SK-N-SH (cell line): Measurements from ENCODE around the gene CSRP2. TPM values are rescaled to one million over a fixed set of nuclear protein-coding genes. Genes with fewer than 3 reads are reported as not detected.
A peak's percentile ranks its signal among the peaks of the same experiment; 100 is the strongest.

Experiments used
- CTCF ChIA-PET: fragments of 300-600, 350-600 bp; formaldehyde crosslinking; extraction: SDS; loops from one replicate; lab custom pipeline; 2021; lab: Yijun Ruan, JAX
- POLR2A ChIA-PET: fragments of 350-600 bp; sonication (Branson Sonifier 250); formaldehyde crosslinking; extraction: SDS; loops from one replicate; lab custom pipeline; 2020; ENCODE audit warnings: antibody characterized with exemption, inconsistent platforms; lab: Yijun Ruan, JAX
- DNase-seq: peaks from one replicate; pipeline ENCODE4 v3.0.0; 2012
- H2AFZ ChIP-seq: fragments of 200-600 bp; sonication (generic); 2 replicates; pipeline ENCODE4 v1.8.1; 2016; ENCODE audit warnings: antibody characterized with exemption, mild to moderate bottlenecking, low read depth
- H3F3A ChIP-seq: fragments of 200-600 bp; sonication (generic); replicated peaks from 2 replicates; pipeline ENCODE3; 2016; ENCODE audit warnings: antibody characterized with exemption, mild to moderate bottlenecking; ENCODE audit not compliant: insufficient read depth
- H3K27ac ChIP-seq, 2 experiments: fragments of 200-500 bp in 1 of 2; fragments of 200-600 bp in 1 of 2; sonication (Bioruptor generic) in 1 of 2; sonication (generic), shearing (Covaris generic) in 1 of 2; 2 replicates each; pipeline versions ENCODE4 v1.5.1 to v1.6.1; 2014 to 2016; ENCODE audit warnings: low read depth in 2 of 2, inconsistent platforms in 1 of 2, low read length in 1 of 2, mild to moderate bottlenecking in 1 of 2, mixed read lengths in 1 of 2
- H3K27me3 ChIP-seq: fragments of 200-600 bp; sonication (generic), shearing (Covaris generic); 2 replicates; pipeline ENCODE4 v1.6.1; 2016; ENCODE audit warnings: mixed run types; ENCODE audit not compliant: insufficient read depth
- H3K36me3 ChIP-seq, 2 experiments: fragments of 200-500 bp in 1 of 2; fragments of 200-600 bp in 1 of 2; sonication (Bioruptor generic) in 1 of 2; sonication (generic) in 1 of 2; replicated peaks in 1 of 2; 2 replicates each; pipeline versions ENCODE3 to v1.5.1; 2014 to 2016; ENCODE audit warnings: low read length in 1 of 2, mild to moderate bottlenecking in 1 of 2; ENCODE audit not compliant: insufficient read depth in 2 of 2, control insufficient read depth in 1 of 2
- H3K4me1 ChIP-seq, 2 experiments: fragments of 200-500 bp in 1 of 2; fragments of 200-600 bp in 1 of 2; sonication (Bioruptor generic) in 1 of 2; sonication (generic), shearing (Covaris generic) in 1 of 2; 2 replicates each; pipeline versions ENCODE4 v1.5.1 to v1.6.1; 2014 to 2016; ENCODE audit warnings: low read depth in 1 of 2, low read length in 1 of 2, mixed run types in 1 of 2; ENCODE audit not compliant: insufficient read depth in 2 of 2, control insufficient read depth in 1 of 2
- H3K4me2 ChIP-seq: fragments of 200-600 bp; sonication (generic), shearing (Covaris generic); 2 replicates; pipeline ENCODE4 v1.6.1; 2017; ENCODE audit warnings: mixed run types
- H3K4me3 ChIP-seq, 2 experiments: fragments of 200-500 bp in 1 of 2; fragments of 200-600 bp in 1 of 2; sonication (Bioruptor generic) in 1 of 2; sonication (generic), shearing (Covaris generic) in 1 of 2; 2 replicates each; pipeline versions ENCODE4 v1.5.1 to v1.8.1; 2014 to 2016; ENCODE audit warnings: low read depth in 2 of 2, inconsistent platforms in 1 of 2, low read length in 1 of 2, mild to moderate bottlenecking in 1 of 2, mixed read lengths in 1 of 2, moderate library complexity in 1 of 2
- H3K79me2 ChIP-seq: fragments of 200-600 bp; sonication (generic); 2 replicates; pipeline ENCODE4 v1.8.1; 2017; ENCODE audit warnings: mild to moderate bottlenecking; ENCODE audit not compliant: insufficient read depth
- H3K9ac ChIP-seq: fragments of 200-600 bp; sonication (generic); 2 replicates; pipeline ENCODE4 v1.6.1; 2017; ENCODE audit warnings: mixed run types
- H3K9me2 ChIP-seq: fragments of 200-600 bp; sonication (generic); 2 replicates; pipeline ENCODE4 v1.6.1; 2017; ENCODE audit warnings: mixed run types
- H3K9me3 ChIP-seq: fragments of 200-600 bp; sonication (generic); 2 replicates; pipeline ENCODE4 v1.6.1; 2017; ENCODE audit warnings: mixed run types, mild to moderate bottlenecking, moderate library complexity
- H4K20me1 ChIP-seq: fragments of 200-600 bp; sonication (generic); 2 replicates; pipeline ENCODE4 v1.6.1; 2017; ENCODE audit warnings: mild to moderate bottlenecking, mixed run types; ENCODE audit not compliant: insufficient read depth
- GATA2 ChIP-seq: sonication (generic); formaldehyde crosslinking; IDR thresholded peaks from 2 replicates; pipeline ENCODE4 v1.5.0; 2020; ENCODE audit warnings: mild to moderate bottlenecking, missing genetic modification reagents
- MXI1 ChIP-seq: IDR thresholded peaks from 2 replicates; pipeline ENCODE4 v1.6.1; 2012; ENCODE audit warnings: mild to moderate bottlenecking, low read depth, low read length, improper control_type of control experiment
- NRF1 ChIP-seq: IDR thresholded peaks from 2 replicates; pipeline ENCODE4 v1.6.1; 2012; ENCODE audit warnings: low read depth, mild to moderate bottlenecking, low read length
- POLR2AphosphoS5 ChIP-seq: IDR thresholded peaks from 2 replicates; pipeline ENCODE4 v1.6.1; 2012; ENCODE audit warnings: low read depth, low read length
- RAD21 ChIP-seq: IDR thresholded peaks from 2 replicates; pipeline ENCODE4 v1.6.1; 2012; ENCODE audit warnings: mild to moderate bottlenecking, low read length
- RXRA ChIP-seq: IDR thresholded peaks from 2 replicates; pipeline ENCODE4 v1.4.0; 2012; ENCODE audit warnings: low read depth, mild to moderate bottlenecking, borderline replicate concordance
- TAF1 ChIP-seq: IDR thresholded peaks from 2 replicates; pipeline ENCODE4 v1.6.1; 2012; ENCODE audit warnings: low read depth, mild to moderate bottlenecking, low read length, moderate library complexity, borderline replicate concordance
- YY1 ChIP-seq: IDR thresholded peaks from 2 replicates; pipeline ENCODE4 v1.4.0; 2012; ENCODE audit warnings: low read depth, mild to moderate bottlenecking
- WGBS: methylation state at CpG from one replicate; pipeline ENCODE4 v1.1.6; 2017; ENCODE audit warnings: low lambda C conversion rate; 5-methylcytosine and 5-hydroxymethylcytosine counted together
- polyA plus RNA-seq, 3 experiments: library from polyadenylated mRNA; depleted of rRNA; stranded (reverse); fragments of >200 nt; gene quantifications; 2 replicates each; pipeline ENCODE4 v1.2.3, GENCODE V29; 2012
- TF ChIP-seq, protein P1 (sequence below): IDR thresholded peaks from 2 replicates; pipeline ENCODE4; 2012
- TF ChIP-seq, protein P2 (sequence below): fragments of 150-350 bp; IDR thresholded peaks from 2 replicates; pipeline ENCODE4 v1.6.1; 2017; ENCODE audit warnings: antibody characterized with exemption, low read length, low read depth, borderline replicate concordance
- TF ChIP-seq, protein P3 (sequence below): IDR thresholded peaks from 2 replicates; pipeline ENCODE4 v1.4.0; 2012; ENCODE audit warnings: low read depth, borderline replicate concordance
- TF ChIP-seq, protein P4 (sequence below): IDR thresholded peaks from 2 replicates; pipeline ENCODE4 v1.4.0; 2012; ENCODE audit warnings: low read depth, borderline replicate concordance
- TF ChIP-seq, protein P5 (sequence below): fragments of 200-600 bp; sonication (generic); IDR thresholded peaks from 2 replicates; pipeline ENCODE4 v1.6.1; 2017; ENCODE audit warnings: antibody characterized with exemption, mild to moderate bottlenecking, moderate library complexity

The CSRP2 gene
- polyA plus RNA-seq, 1 of the 3 experiments (the other 2 are of a cell fraction), result 87.6 TPM

DNA sequence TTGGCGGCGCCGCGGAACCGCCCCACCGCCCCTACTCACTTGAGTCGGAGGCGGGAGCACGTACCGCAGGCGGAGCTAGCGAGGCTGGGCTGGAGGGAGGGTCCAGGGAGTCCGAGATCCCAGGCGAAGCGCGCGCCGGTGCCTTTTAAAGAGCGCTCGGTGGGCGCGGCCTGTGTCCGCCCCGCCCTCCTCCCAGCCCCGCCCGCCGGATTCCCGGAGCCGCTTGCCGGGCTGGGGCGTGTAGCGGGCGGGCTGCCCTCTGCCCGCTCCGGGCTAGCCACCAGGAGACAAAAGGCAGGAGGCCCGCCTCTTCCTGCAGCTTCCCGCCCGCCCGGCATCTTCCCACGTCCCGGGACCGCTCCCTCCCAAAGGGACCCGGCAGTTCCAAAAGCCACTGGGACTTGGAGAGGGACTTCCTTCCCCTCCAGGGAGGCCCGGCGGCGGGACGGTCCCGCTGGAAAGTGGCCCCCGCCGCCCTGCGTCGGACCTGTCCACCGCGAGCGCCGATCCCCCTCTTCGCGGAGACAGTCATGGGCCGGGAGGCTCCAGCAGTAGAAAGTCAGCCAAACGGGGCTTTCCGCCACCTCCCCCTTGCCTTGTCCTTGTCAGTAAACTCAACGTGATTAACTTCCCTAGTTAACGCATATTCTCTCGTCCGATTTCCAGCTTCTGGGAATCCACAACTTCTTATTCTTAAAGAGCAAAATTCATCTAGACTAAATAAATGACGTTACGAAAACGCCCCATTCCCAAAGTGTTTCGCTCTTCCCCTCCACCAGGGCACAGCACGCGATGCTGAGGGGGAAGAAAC is at the start of gene CSRP2 (continued):
- TF ChIP-seq, protein P1, sequence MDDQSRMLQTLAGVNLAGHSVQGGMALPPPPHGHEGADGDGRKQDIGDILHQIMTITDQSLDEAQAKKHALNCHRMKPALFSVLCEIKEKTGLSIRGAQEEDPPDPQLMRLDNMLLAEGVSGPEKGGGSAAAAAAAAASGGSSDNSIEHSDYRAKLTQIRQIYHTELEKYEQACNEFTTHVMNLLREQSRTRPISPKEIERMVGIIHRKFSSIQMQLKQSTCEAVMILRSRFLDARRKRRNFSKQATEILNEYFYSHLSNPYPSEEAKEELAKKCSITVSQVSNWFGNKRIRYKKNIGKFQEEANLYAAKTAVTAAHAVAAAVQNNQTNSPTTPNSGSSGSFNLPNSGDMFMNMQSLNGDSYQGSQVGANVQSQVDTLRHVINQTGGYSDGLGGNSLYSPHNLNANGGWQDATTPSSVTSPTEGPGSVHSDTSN, result no peak; the same call in 1 of the 2 replicates
- TF ChIP-seq, protein P2, sequence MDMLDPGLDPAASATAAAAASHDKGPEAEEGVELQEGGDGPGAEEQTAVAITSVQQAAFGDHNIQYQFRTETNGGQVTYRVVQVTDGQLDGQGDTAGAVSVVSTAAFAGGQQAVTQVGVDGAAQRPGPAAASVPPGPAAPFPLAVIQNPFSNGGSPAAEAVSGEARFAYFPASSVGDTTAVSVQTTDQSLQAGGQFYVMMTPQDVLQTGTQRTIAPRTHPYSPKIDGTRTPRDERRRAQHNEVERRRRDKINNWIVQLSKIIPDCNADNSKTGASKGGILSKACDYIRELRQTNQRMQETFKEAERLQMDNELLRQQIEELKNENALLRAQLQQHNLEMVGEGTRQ, result no peak
- TF ChIP-seq, protein P3, sequence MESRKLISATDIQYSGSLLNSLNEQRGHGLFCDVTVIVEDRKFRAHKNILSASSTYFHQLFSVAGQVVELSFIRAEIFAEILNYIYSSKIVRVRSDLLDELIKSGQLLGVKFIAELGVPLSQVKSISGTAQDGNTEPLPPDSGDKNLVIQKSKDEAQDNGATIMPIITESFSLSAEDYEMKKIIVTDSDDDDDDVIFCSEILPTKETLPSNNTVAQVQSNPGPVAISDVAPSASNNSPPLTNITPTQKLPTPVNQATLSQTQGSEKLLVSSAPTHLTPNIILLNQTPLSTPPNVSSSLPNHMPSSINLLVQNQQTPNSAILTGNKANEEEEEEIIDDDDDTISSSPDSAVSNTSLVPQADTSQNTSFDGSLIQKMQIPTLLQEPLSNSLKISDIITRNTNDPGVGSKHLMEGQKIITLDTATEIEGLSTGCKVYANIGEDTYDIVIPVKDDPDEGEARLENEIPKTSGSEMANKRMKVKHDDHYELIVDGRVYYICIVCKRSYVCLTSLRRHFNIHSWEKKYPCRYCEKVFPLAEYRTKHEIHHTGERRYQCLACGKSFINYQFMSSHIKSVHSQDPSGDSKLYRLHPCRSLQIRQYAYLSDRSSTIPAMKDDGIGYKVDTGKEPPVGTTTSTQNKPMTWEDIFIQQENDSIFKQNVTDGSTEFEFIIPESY, result no peak
- 0 out of 2 replicates have a peak, but pooled peaks have one; percentile 19 for TF ChIP-seq RXRA
- 0 out of 2 replicates have a peak, but pooled peaks have one; percentile 7 for TF ChIP-seq RAD21
- TF ChIP-seq MXI1, result peak; percentile 16; the same call in 1 of the 2 replicates
- peak; percentile 88 for TF ChIP-seq POLR2AphosphoS5
- TF ChIP-seq, protein P4, sequence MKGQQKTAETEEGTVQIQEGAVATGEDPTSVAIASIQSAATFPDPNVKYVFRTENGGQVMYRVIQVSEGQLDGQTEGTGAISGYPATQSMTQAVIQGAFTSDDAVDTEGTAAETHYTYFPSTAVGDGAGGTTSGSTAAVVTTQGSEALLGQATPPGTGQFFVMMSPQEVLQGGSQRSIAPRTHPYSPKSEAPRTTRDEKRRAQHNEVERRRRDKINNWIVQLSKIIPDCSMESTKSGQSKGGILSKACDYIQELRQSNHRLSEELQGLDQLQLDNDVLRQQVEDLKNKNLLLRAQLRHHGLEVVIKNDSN, result no peak

DNA sequence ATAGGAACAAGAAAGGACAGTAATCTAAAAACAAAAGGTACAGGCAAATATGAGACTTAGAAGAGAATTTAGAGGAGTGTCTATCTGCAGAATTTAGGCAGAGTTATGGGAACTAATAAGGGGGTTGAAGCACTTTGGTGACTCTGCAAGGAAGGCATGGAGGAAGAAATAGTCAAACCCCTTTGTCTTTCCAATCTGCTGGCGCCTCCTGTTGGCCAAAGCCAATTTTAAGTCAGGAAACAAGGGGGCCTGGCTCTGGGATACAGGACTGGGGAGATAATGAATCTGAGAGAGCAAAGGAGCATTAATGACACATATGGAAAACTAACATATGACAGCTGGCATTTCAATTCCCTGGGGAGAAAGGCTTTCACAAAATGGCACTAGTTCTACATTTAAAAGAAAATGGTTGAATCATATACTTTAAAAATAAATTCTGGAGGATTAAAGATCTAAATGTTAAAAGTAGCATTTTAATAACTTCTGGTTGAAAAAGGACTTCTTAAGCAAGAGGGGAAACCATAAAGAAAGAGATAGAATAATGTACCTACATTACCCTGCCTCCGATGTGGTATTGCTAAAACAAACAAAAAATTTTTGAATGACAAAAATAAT is 48.5 kb upstream of the CSRP2 start:
- Histone ChIP-seq H3K36me3 (no peaks in the 10 kb centered on the region), H3K9me2 (no peaks in the 10 kb centered on the region), H3K9ac (no peak overlapping the region), H3K27ac (no peak overlapping the region), H3K79me2 (no peaks in the 10 kb centered on the region), H4K20me1 (no peaks in the 10 kb centered on the region), H3K4me3 (no peak overlapping the region), H3F3A (no peaks in the 10 kb centered on the region), H3K27me3 (no peaks in the 10 kb centered on the region), H3K4me1 (no peaks in the 10 kb centered on the region), H3K4me2 (no peak overlapping the region), H3K9me3 (no peaks in the 10 kb centered on the region), H2AFZ (no peak overlapping the region)
- WGBS, result 71% methylated on average over 2 of the region's 2 CpGs
- ChIA-PET POLR2A (no interaction called here), CTCF (interaction anchor here (1.1 kb wide), 1 partner anchor 12 kb away, joined by 3 read pairs; no protein-coding TSS in a partner anchor)
- peak; percentile 49 for DNase-seq
- TF ChIP-seq, protein P4, result no peak
- no peak for TF ChIP-seq MXI1
- TF ChIP-seq RAD21, result peak; percentile 45
- TF ChIP-seq TAF1, result no peak
- TF ChIP-seq GATA2 (CRISPR knock-in tag), result no peak
- TF ChIP-seq NRF1, result no peak
- TF ChIP-seq RXRA, result no peak
- TF ChIP-seq, protein P5, sequence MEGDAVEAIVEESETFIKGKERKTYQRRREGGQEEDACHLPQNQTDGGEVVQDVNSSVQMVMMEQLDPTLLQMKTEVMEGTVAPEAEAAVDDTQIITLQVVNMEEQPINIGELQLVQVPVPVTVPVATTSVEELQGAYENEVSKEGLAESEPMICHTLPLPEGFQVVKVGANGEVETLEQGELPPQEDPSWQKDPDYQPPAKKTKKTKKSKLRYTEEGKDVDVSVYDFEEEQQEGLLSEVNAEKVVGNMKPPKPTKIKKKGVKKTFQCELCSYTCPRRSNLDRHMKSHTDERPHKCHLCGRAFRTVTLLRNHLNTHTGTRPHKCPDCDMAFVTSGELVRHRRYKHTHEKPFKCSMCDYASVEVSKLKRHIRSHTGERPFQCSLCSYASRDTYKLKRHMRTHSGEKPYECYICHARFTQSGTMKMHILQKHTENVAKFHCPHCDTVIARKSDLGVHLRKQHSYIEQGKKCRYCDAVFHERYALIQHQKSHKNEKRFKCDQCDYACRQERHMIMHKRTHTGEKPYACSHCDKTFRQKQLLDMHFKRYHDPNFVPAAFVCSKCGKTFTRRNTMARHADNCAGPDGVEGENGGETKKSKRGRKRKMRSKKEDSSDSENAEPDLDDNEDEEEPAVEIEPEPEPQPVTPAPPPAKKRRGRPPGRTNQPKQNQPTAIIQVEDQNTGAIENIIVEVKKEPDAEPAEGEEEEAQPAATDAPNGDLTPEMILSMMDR, result peak; percentile 53
- TF ChIP-seq YY1, result no peak
- TF ChIP-seq, protein P1, result no peak
